GM12874 (cell line): Measurements from ENCODE around the gene PTRHD1.

Experiments
- CTCF ChIP-seq: IDR thresholded peaks from 2 replicates; pipeline ENCODE4 v1.5.1; 2011; ENCODE audit warnings: low read depth, mild to moderate bottlenecking, control low read depth, low read length, moderate library complexity; ENCODE audit not compliant: insufficient read depth

PTRHD1 gene

GRCh38 chr2:24787532-24787931, 5.7 kb downstream of the PTRHD1 start:
- TF ChIP-seq CTCF = no peak

GRCh38 chr2:24785671-24786321, 7.4 kb downstream of the PTRHD1 start:
- TF ChIP-seq CTCF = no peak

GRCh38 chr2:24783641-24784040, 9.6 kb downstream of the PTRHD1 start:
- no peak for TF ChIP-seq CTCF

- TF ChIP-seq CTCF = no peak
These were observed 14.1 kb downstream of the PTRHD1 start for GRCh38 chr2:24779116-24779515.

- no peak for TF ChIP-seq CTCF
These were observed 18.8 kb downstream of the PTRHD1 start for GRCh38 chr2:24774373-24774772.

GRCh38 chr2:24771764-24772586, 21.2 kb downstream of the PTRHD1 start:
- no peak for TF ChIP-seq CTCF

GRCh38 chr2:24771061-24771460, 22.1 kb downstream of the PTRHD1 start:
- TF ChIP-seq CTCF = no peak
